GM23338 (cell line): ENCODE data around the gene RFX8. TPM values are rescaled to one million over a fixed set of nuclear protein-coding genes. Genes with fewer than 3 reads are reported as not detected.

Experiments used
- ATAC-seq: fragments of 200-7000 bp; cut with Tn5 transposase; 3 replicates; pipeline ENCODE4 v1.9.1; 2020
- DNase-seq: peaks from one replicate; pipeline ENCODE4 v3.0.0-alpha.2; 2015; ENCODE audit warnings: low spot score
- H2AFZ ChIP-seq: fragments of 200-600 bp; sonication (generic); 2 replicates; pipeline ENCODE4 v1.8.0; 2016; ENCODE audit warnings: antibody characterized with exemption, mild to moderate bottlenecking, moderate library complexity
- H3F3A ChIP-seq: fragments of 200-600 bp; sonication (generic); replicated peaks from 2 replicates; pipeline ENCODE4 v1.8.0; 2017; ENCODE audit warnings: antibody characterized with exemption, mixed run types, low read depth
- H3K27ac ChIP-seq: fragments of 200-600 bp; sonication (generic); 2 replicates; pipeline ENCODE4 v1.6.1; 2016; ENCODE audit warnings: low read depth
- H3K27me3 ChIP-seq: fragments of 200-600 bp; sonication (generic); 2 replicates; pipeline ENCODE4 v1.8.0; 2016; ENCODE audit warnings: mild to moderate bottlenecking, mixed run types, moderate library complexity; ENCODE audit not compliant: insufficient read depth
- H3K36me3 ChIP-seq: fragments of 200-600 bp; sonication (generic); 2 replicates; pipeline ENCODE4 v1.8.0; 2016; ENCODE audit warnings: mild to moderate bottlenecking; ENCODE audit not compliant: insufficient read depth
- H3K4me1 ChIP-seq: fragments of 200-600 bp; sonication (generic); 2 replicates; pipeline ENCODE4 v1.8.0; 2016; ENCODE audit warnings: mild to moderate bottlenecking, moderate library complexity; ENCODE audit not compliant: insufficient read depth
- H3K4me2 ChIP-seq: fragments of 200-600 bp; sonication (generic); 2 replicates; pipeline ENCODE4 v1.7.1; 2017; ENCODE audit warnings: mixed run types
- H3K4me3 ChIP-seq: fragments of 200-600 bp; sonication (generic); 2 replicates; pipeline ENCODE4 v1.6.1; 2016; ENCODE audit warnings: mixed run types
- H3K79me2 ChIP-seq: fragments of 200-600 bp; sonication (generic); replicated peaks from 2 replicates; pipeline ENCODE4 v1.8.0; 2017; ENCODE audit warnings: mild to moderate bottlenecking; ENCODE audit not compliant: insufficient read depth
- H3K9me2 ChIP-seq: fragments of 200-600 bp; sonication (generic); 2 replicates; pipeline ENCODE4 v1.8.0; 2017; ENCODE audit not compliant: insufficient read depth
- H4K20me1 ChIP-seq: fragments of 200-600 bp; sonication (generic); replicated peaks from 2 replicates; pipeline ENCODE4 v1.8.0; 2017; ENCODE audit warnings: mild to moderate bottlenecking; ENCODE audit not compliant: insufficient read depth
- H3K27ac Mint-ChIP-seq: 2 replicates; pipeline ENCODE4 v1.8.0; 2020; ENCODE audit warnings: inconsistent platforms, mild to moderate bottlenecking, moderate library complexity, mixed read lengths
- H3K27me3 Mint-ChIP-seq: 3 replicates; pipeline ENCODE4 v1.8.0; 2022; ENCODE audit warnings: low read depth, mild to moderate bottlenecking, moderate library complexity, mixed read lengths, inconsistent platforms; ENCODE audit not compliant: insufficient read depth, poor library complexity
- H3K36me3 Mint-ChIP-seq: 3 replicates; pipeline ENCODE4 v1.8.0; 2021; ENCODE audit warnings: low read depth, mild to moderate bottlenecking, inconsistent platforms, moderate library complexity, mixed read lengths
- H3K4me1 Mint-ChIP-seq: 3 replicates; pipeline ENCODE4 v1.8.0; 2020; ENCODE audit warnings: mild to moderate bottlenecking, inconsistent platforms, mixed read lengths
- H3K4me3 Mint-ChIP-seq: 3 replicates; pipeline ENCODE4 v1.8.0; 2021; ENCODE audit warnings: moderate library complexity, mild to moderate bottlenecking, inconsistent platforms, mixed read lengths
- H3K9me3 Mint-ChIP-seq: 3 replicates; pipeline ENCODE4 v1.8.0; 2020; ENCODE audit warnings: moderate library complexity, mild to moderate bottlenecking, inconsistent platforms, mixed read lengths
- CREB1 ChIP-seq: fragments of 250-450 bp; sonication (Bioruptor Pico); IDR thresholded peaks from 2 replicates; pipeline ENCODE4 v1.5.0; 2020; ENCODE audit warnings: low read depth, mild to moderate bottlenecking, moderate library complexity
- EZH2 ChIP-seq: fragments of 200-600 bp; sonication (generic); IDR thresholded peaks from one replicate; pipeline ENCODE4 v1.8.0; 2017; ENCODE audit warnings: antibody characterized with exemption, mild to moderate bottlenecking, low read depth; ENCODE audit not compliant: unreplicated experiment
- EZH2phosphoT487 ChIP-seq: fragments of 200-600 bp; sonication (generic); IDR thresholded peaks from one replicate; pipeline ENCODE4 v1.8.1; 2018; ENCODE audit warnings: antibody characterized with exemption; ENCODE audit not compliant: unreplicated experiment
- JUNB ChIP-seq: IDR thresholded peaks from one replicate; pipeline ENCODE4 v1.6.1; 2016; ENCODE audit warnings: antibody characterized with exemption; ENCODE audit not compliant: unreplicated experiment
- NANOG ChIP-seq: IDR thresholded peaks from 2 replicates; pipeline ENCODE4 v1.6.1; 2016; ENCODE audit warnings: antibody characterized with exemption, borderline replicate concordance
- POLR2AphosphoS5 ChIP-seq: IDR thresholded peaks from 2 replicates; pipeline ENCODE4 v1.6.1; 2016; ENCODE audit warnings: antibody characterized with exemption, low read depth
- STAT1 ChIP-seq: IDR thresholded peaks from one replicate; pipeline ENCODE4 v1.6.1; 2016; ENCODE audit warnings: antibody characterized with exemption; ENCODE audit not compliant: unreplicated experiment
- ZNF114 ChIP-seq: fragments of 250-450 bp; sonication (Bioruptor Pico); IDR thresholded peaks from 2 replicates; pipeline ENCODE4 v1.5.0; 2020; ENCODE audit warnings: mild to moderate bottlenecking, moderate library complexity
- ZNF331 ChIP-seq: fragments of 250-450 bp; sonication (Bioruptor Pico); IDR thresholded peaks from 2 replicates; pipeline ENCODE4 v1.5.0; 2020; ENCODE audit warnings: low read depth, mild to moderate bottlenecking, moderate library complexity
- polyA plus RNA-seq: library from polyadenylated mRNA; unstranded; fragments of >200 nt; fragmentation: Nextera tagmentation; extraction: Ambion mirVana; gene quantifications from 2 replicates; pipeline ENCODE4 v1.2.1, GENCODE V29; 2016
- total RNA-seq: library from RNA; depleted of rRNA; stranded (reverse); fragments of >200 nt; shearing (Covaris generic); gene quantifications from 2 replicates; pipeline ENCODE4 v1.2.3, GENCODE V29; 2014
- TF ChIP-seq, protein P1 (sequence below): fragments of 250-450 bp; sonication (Bioruptor Pico); IDR thresholded peaks from 2 replicates; pipeline ENCODE4 v1.5.0; 2020; ENCODE audit warnings: mild to moderate bottlenecking, moderate library complexity
- TF ChIP-seq, protein P2 (sequence below): IDR thresholded peaks from 2 replicates; pipeline ENCODE4 v1.6.1; 2016; ENCODE audit warnings: antibody characterized with exemption
- TF ChIP-seq, protein P3 (sequence below), 2 experiments: fragments of 200-600 bp in 1 of 2; sonication (generic) in 1 of 2; conservative IDR thresholded peaks; 2 replicates each; pipeline versions ENCODE4 v1.5.1 to v1.6.1; 2016 to 2017; ENCODE audit warnings: antibody characterized with exemption in 2 of 2, low read depth in 2 of 2, mild to moderate bottlenecking in 2 of 2, moderate library complexity in 1 of 2
- TF ChIP-seq, protein P4 (sequence below): IDR thresholded peaks from one replicate; pipeline ENCODE4 v1.6.1; 2018; ENCODE audit warnings: antibody characterized with exemption; ENCODE audit not compliant: unreplicated experiment

Gene RFX8
- total and polyA plus RNA-seq, 2 experiments from 2014 or later = 0.65 to 1.5 TPM

DNA sequence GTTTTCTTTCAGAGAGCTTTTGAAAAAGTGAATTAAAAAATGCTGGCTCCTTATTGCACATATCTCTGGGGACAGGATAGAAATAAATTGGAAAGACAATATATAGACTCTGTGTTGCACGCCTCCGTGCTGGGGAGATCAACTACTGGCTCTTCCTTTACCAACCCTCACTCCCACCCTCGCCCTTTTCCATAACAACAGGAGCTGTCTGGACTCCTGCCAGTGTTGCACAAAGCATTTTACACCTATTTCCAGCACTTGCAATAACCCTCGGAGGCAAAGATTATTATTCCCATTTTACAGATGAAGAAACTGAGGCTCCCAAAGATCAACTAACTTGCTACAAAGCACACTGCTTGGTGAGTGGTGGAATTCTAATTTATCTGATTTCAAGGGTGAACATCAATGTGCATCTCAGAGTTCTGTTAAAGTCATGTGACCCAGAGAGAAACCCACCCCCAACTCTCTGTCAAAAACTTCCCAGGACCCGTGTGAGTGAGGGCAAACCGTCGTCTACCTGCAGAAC lies 91.8 kb downstream of the RFX8 start:
- no peak for ATAC-seq
- Histone ChIP-seq H3K27ac (no peak overlapping the region), H3K79me2 (no peaks in the 10 kb centered on the region), H3F3A (no peaks in the 10 kb centered on the region), H3K4me1 (peaks cover 17% of the 10 kb centered on the region), H4K20me1 (no peaks in the 10 kb centered on the region), H3K27me3 (peaks cover 32% of the 10 kb centered on the region), H2AFZ (no peak overlapping the region), H3K9me2 (no peaks in the 10 kb centered on the region), H3K36me3 (no peaks in the 10 kb centered on the region), H3K4me3 (no peak overlapping the region), H3K4me2 (no peak overlapping the region)
- DNase-seq = no peak
- Mint-ChIP-seq H3K36me3 (no peaks in the 10 kb centered on the region), H3K9me3 (no peaks in the 10 kb centered on the region), H3K27me3 (peaks cover 26% of the 10 kb centered on the region), H3K27ac (no peak overlapping the region), H3K4me3 (no peak overlapping the region), H3K4me1 (peaks cover 13% of the 10 kb centered on the region)
- TF ChIP-seq, protein P1, sequence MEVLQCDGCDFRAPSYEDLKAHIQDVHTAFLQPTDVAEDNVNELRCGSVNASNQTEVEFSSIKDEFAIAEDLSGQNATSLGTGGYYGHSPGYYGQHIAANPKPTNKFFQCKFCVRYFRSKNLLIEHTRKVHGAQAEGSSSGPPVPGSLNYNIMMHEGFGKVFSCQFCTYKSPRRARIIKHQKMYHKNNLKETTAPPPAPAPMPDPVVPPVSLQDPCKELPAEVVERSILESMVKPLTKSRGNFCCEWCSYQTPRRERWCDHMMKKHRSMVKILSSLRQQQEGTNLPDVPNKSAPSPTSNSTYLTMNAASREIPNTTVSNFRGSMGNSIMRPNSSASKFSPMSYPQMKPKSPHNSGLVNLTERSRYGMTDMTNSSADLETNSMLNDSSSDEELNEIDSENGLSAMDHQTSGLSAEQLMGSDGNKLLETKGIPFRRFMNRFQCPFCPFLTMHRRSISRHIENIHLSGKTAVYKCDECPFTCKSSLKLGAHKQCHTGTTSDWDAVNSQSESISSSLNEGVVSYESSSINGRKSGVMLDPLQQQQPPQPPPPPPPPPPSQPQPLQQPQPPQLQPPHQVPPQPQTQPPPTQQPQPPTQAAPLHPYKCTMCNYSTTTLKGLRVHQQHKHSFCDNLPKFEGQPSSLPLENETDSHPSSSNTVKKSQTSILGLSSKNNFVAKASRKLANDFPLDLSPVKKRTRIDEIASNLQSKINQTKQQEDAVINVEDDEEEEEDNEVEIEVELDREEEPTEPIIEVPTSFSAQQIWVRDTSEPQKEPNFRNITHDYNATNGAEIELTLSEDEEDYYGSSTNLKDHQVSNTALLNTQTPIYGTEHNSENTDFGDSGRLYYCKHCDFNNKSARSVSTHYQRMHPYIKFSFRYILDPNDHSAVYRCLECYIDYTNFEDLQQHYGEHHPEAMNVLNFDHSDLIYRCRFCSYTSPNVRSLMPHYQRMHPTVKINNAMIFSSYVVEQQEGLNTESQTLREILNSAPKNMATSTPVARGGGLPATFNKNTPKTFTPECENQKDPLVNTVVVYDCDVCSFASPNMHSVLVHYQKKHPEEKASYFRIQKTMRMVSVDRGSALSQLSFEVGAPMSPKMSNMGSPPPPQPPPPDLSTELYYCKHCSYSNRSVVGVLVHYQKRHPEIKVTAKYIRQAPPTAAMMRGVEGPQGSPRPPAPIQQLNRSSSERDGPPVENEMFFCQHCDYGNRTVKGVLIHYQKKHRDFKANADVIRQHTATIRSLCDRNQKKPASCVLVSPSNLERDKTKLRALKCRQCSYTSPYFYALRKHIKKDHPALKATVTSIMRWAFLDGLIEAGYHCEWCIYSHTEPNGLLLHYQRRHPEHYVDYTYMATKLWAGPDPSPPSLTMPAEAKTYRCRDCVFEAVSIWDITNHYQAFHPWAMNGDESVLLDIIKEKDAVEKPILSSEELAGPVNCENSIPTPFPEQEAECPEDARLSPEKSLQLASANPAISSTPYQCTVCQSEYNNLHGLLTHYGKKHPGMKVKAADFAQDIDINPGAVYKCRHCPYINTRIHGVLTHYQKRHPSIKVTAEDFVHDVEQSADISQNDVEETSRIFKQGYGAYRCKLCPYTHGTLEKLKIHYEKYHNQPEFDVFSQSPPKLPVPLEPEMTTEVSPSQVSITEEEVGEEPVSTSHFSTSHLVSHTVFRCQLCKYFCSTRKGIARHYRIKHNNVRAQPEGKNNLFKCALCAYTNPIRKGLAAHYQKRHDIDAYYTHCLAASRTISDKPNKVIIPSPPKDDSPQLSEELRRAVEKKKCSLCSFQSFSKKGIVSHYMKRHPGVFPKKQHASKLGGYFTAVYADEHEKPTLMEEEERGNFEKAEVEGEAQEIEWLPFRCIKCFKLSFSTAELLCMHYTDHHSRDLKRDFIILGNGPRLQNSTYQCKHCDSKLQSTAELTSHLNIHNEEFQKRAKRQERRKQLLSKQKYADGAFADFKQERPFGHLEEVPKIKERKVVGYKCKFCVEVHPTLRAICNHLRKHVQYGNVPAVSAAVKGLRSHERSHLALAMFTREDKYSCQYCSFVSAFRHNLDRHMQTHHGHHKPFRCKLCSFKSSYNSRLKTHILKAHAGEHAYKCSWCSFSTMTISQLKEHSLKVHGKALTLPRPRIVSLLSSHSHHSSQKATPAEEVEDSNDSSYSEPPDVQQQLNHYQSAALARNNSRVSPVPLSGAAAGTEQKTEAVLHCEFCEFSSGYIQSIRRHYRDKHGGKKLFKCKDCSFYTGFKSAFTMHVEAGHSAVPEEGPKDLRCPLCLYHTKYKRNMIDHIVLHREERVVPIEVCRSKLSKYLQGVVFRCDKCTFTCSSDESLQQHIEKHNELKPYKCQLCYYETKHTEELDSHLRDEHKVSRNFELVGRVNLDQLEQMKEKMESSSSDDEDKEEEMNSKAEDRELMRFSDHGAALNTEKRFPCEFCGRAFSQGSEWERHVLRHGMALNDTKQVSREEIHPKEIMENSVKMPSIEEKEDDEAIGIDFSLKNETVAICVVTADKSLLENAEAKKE = no peak
- TF ChIP-seq EZH2phosphoT487 (no peak), ZNF331 (CRISPR knock-in tag) (no peak), NANOG (no peak), JUNB (no peak), CREB1 (CRISPR knock-in tag) (no peak), ZNF114 (CRISPR knock-in tag) (no peak), EZH2 (no peak), STAT1 (no peak), POLR2AphosphoS5 (no peak)
- TF ChIP-seq, protein P2, sequence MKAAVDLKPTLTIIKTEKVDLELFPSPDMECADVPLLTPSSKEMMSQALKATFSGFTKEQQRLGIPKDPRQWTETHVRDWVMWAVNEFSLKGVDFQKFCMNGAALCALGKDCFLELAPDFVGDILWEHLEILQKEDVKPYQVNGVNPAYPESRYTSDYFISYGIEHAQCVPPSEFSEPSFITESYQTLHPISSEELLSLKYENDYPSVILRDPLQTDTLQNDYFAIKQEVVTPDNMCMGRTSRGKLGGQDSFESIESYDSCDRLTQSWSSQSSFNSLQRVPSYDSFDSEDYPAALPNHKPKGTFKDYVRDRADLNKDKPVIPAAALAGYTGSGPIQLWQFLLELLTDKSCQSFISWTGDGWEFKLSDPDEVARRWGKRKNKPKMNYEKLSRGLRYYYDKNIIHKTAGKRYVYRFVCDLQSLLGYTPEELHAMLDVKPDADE = no peak
- TF ChIP-seq, protein P3, sequence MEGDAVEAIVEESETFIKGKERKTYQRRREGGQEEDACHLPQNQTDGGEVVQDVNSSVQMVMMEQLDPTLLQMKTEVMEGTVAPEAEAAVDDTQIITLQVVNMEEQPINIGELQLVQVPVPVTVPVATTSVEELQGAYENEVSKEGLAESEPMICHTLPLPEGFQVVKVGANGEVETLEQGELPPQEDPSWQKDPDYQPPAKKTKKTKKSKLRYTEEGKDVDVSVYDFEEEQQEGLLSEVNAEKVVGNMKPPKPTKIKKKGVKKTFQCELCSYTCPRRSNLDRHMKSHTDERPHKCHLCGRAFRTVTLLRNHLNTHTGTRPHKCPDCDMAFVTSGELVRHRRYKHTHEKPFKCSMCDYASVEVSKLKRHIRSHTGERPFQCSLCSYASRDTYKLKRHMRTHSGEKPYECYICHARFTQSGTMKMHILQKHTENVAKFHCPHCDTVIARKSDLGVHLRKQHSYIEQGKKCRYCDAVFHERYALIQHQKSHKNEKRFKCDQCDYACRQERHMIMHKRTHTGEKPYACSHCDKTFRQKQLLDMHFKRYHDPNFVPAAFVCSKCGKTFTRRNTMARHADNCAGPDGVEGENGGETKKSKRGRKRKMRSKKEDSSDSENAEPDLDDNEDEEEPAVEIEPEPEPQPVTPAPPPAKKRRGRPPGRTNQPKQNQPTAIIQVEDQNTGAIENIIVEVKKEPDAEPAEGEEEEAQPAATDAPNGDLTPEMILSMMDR (conservative IDR thresholded peaks at IDR 0.05; ENCODE audit: low read depth in 2 of 2) = no peak
- TF ChIP-seq, protein P4, sequence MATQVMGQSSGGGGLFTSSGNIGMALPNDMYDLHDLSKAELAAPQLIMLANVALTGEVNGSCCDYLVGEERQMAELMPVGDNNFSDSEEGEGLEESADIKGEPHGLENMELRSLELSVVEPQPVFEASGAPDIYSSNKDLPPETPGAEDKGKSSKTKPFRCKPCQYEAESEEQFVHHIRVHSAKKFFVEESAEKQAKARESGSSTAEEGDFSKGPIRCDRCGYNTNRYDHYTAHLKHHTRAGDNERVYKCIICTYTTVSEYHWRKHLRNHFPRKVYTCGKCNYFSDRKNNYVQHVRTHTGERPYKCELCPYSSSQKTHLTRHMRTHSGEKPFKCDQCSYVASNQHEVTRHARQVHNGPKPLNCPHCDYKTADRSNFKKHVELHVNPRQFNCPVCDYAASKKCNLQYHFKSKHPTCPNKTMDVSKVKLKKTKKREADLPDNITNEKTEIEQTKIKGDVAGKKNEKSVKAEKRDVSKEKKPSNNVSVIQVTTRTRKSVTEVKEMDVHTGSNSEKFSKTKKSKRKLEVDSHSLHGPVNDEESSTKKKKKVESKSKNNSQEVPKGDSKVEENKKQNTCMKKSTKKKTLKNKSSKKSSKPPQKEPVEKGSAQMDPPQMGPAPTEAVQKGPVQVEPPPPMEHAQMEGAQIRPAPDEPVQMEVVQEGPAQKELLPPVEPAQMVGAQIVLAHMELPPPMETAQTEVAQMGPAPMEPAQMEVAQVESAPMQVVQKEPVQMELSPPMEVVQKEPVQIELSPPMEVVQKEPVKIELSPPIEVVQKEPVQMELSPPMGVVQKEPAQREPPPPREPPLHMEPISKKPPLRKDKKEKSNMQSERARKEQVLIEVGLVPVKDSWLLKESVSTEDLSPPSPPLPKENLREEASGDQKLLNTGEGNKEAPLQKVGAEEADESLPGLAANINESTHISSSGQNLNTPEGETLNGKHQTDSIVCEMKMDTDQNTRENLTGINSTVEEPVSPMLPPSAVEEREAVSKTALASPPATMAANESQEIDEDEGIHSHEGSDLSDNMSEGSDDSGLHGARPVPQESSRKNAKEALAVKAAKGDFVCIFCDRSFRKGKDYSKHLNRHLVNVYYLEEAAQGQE = no peak
